Measurements from ENCODE around the gene ANTXRL.

GRCh38 chr10:46263831-46264268 is 22.9 kb upstream of the ANTXRL start:
- TF ChIP-seq, protein P1, sequence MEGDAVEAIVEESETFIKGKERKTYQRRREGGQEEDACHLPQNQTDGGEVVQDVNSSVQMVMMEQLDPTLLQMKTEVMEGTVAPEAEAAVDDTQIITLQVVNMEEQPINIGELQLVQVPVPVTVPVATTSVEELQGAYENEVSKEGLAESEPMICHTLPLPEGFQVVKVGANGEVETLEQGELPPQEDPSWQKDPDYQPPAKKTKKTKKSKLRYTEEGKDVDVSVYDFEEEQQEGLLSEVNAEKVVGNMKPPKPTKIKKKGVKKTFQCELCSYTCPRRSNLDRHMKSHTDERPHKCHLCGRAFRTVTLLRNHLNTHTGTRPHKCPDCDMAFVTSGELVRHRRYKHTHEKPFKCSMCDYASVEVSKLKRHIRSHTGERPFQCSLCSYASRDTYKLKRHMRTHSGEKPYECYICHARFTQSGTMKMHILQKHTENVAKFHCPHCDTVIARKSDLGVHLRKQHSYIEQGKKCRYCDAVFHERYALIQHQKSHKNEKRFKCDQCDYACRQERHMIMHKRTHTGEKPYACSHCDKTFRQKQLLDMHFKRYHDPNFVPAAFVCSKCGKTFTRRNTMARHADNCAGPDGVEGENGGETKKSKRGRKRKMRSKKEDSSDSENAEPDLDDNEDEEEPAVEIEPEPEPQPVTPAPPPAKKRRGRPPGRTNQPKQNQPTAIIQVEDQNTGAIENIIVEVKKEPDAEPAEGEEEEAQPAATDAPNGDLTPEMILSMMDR (conservative IDR thresholded peaks at IDR 0.05) = no peak
- no peak for TF ChIP-seq EZH2 (IDR thresholded peaks at IDR 0.05; ENCODE audit: low read depth)
